H1 (cell line): Measurements from ENCODE around the gene C9. TPM values are rescaled to one million over a fixed set of nuclear protein-coding genes. Genes with fewer than 3 reads are reported as not detected.

Experiments
- CTCF ChIA-PET: fragments of 300-600 bp; sonication (Branson Sonifier 250); formaldehyde crosslinking; loops from one replicate; lab custom pipeline; 2021; ENCODE audit not compliant: partially characterized antibody; lab: Charles Lee
- POLR2A ChIA-PET: fragments of 300-600 bp; sonication (Branson Sonifier 250); formaldehyde crosslinking; loops from one replicate; lab custom pipeline; 2021; ENCODE audit warnings: inconsistent platforms; ENCODE audit not compliant: partially characterized antibody; lab: Charles Lee
- DNase-seq, 2 experiments: peaks; one replicate each; pipeline versions ENCODE4 v3.0.0 to v3.0.0-alpha.2; 2010 to 2022; ENCODE audit warnings: low spot score in 2 of 2, low read depth in 1 of 2, mixed read lengths in 1 of 2
- FAIRE-seq: peaks from 2 replicates; lab custom pipeline; 2011; peaks lifted over from hg19 to GRCh38; lab: Jason Lieb, UNC
- H2AFZ ChIP-seq: 2 replicates; pipeline ENCODE4 v1.8.1; 2012; ENCODE audit warnings: low read length, inconsistent platforms
- H2AK5ac ChIP-seq: 2 replicates; pipeline ENCODE4 v1.6.1; 2013; ENCODE audit warnings: low read depth, low read length
- H2BK120ac ChIP-seq: replicated peaks from 2 replicates; pipeline ENCODE3; 2013; ENCODE audit warnings: low read depth, low read length, inconsistent platforms
- H2BK12ac ChIP-seq: 2 replicates; pipeline ENCODE4 v1.6.1; 2013; ENCODE audit warnings: low read depth, low read length
- H2BK15ac ChIP-seq: 2 replicates; pipeline ENCODE4 v1.6.1; 2013; ENCODE audit warnings: low read length
- H2BK20ac ChIP-seq: 2 replicates; pipeline ENCODE4 v1.6.1; 2013; ENCODE audit warnings: low read length
- H2BK5ac ChIP-seq: 2 replicates; pipeline ENCODE4 v1.6.1; 2013; ENCODE audit warnings: low read depth, low read length
- H3K14ac ChIP-seq: 2 replicates; pipeline ENCODE4 v1.6.1; 2013; ENCODE audit warnings: inconsistent platforms; ENCODE audit not compliant: insufficient read length
- H3K18ac ChIP-seq: 2 replicates; pipeline ENCODE4 v1.6.1; 2013; ENCODE audit warnings: low read length; ENCODE audit errors: extremely low read depth
- H3K23ac ChIP-seq: 2 replicates; pipeline ENCODE4 v1.6.1; 2013; ENCODE audit warnings: inconsistent platforms; ENCODE audit not compliant: insufficient read length
- H3K23me2 ChIP-seq: 2 replicates; pipeline ENCODE4 v1.6.1; 2013; ENCODE audit warnings: low read depth, low read length
- H3K27ac ChIP-seq: 2 replicates; pipeline ENCODE4 v1.6.1; 2011; ENCODE audit warnings: low read depth, low read length, inconsistent platforms
- H3K27me3 ChIP-seq, 4 experiments: replicated peaks in 1 of 4; 1 replicate in 1 of 4; 2 replicates in 3 of 4; pipeline versions ENCODE4 v1.6.1 to v1.8.1; 2011 to 2013; ENCODE audit warnings: low read length in 3 of 4, mild to moderate bottlenecking in 3 of 4, inconsistent platforms in 2 of 4, mixed read lengths in 2 of 4, moderate library complexity in 1 of 4; ENCODE audit not compliant: control insufficient read depth in 3 of 4, insufficient read depth in 3 of 4; ENCODE audit errors: extremely low read depth in 1 of 4
- H3K36me3 ChIP-seq, 4 experiments: 2 replicates each; pipeline versions ENCODE4 v1.6.1 to v1.8.1; 2011 to 2013; ENCODE audit warnings: mild to moderate bottlenecking in 4 of 4, low read length in 3 of 4, moderate library complexity in 2 of 4, control low read depth in 1 of 4, inconsistent platforms in 1 of 4; ENCODE audit not compliant: insufficient read depth in 4 of 4, control insufficient read depth in 2 of 4
- H3K4ac ChIP-seq: replicated peaks from 2 replicates; pipeline ENCODE3; 2013; ENCODE audit warnings: low read length, low read depth, mixed read lengths, inconsistent platforms; ENCODE audit not compliant: insufficient read length
- H3K4me1 ChIP-seq, 4 experiments: replicated peaks in 1 of 4; 1 replicate in 1 of 4; 2 replicates in 3 of 4; pipeline versions ENCODE4 v1.6.1 to v1.8.1; 2011 to 2013; ENCODE audit warnings: low read length in 3 of 4, inconsistent platforms in 2 of 4, mixed read lengths in 1 of 4; ENCODE audit not compliant: insufficient read depth in 4 of 4, control insufficient read depth in 3 of 4
- H3K4me2 ChIP-seq, 2 experiments: 2 replicates each; pipeline versions ENCODE4 v1.6.1 to v1.8.1; 2011 to 2013; ENCODE audit warnings: low read depth in 2 of 2, low read length in 2 of 2, control low read depth in 1 of 2, inconsistent platforms in 1 of 2, mild to moderate bottlenecking in 1 of 2; ENCODE audit not compliant: insufficient read depth in 1 of 2
- H3K4me3 ChIP-seq, 4 experiments: fragments of 200-600, 300-600 bp in 1 of 4; sonication (generic), shearing (Covaris generic), sonication (Bioruptor Twin) in 1 of 4; 2 replicates each; pipeline versions ENCODE4 v1.5.1 to v1.8.1; 2011 to 2016; ENCODE audit warnings: low read length in 4 of 4, low read depth in 3 of 4, control low read depth in 2 of 4, inconsistent platforms in 2 of 4, mild to moderate bottlenecking in 2 of 4, mixed read lengths in 1 of 4, moderate library complexity in 1 of 4; ENCODE audit not compliant: insufficient read depth in 2 of 4; ENCODE audit errors: extremely low read depth in 1 of 4
- H3K56ac ChIP-seq: replicated peaks from 2 replicates; pipeline ENCODE3; 2013; ENCODE audit warnings: low read depth, mild to moderate bottlenecking, mixed read lengths, low read length, inconsistent platforms; ENCODE audit not compliant: insufficient read length
- H3K79me1 ChIP-seq: 2 replicates; pipeline ENCODE4 v1.6.1; 2013; ENCODE audit warnings: low read depth, low read length, control low read depth
- H3K79me2 ChIP-seq, 2 experiments: 2 replicates each; pipeline versions ENCODE4 v1.6.1 to v1.8.1; 2012 to 2013; ENCODE audit warnings: low read length in 2 of 2, mild to moderate bottlenecking in 2 of 2, inconsistent platforms in 1 of 2; ENCODE audit not compliant: insufficient read depth in 2 of 2, control insufficient read depth in 1 of 2
- H3K9ac ChIP-seq, 4 experiments: replicated peaks in 1 of 4; 1 replicate in 1 of 4; 2 replicates in 3 of 4; pipeline versions ENCODE4 v1.6.1 to v1.8.1; 2011 to 2013; ENCODE audit warnings: low read depth in 3 of 4, low read length in 3 of 4, control low read depth in 2 of 4, mild to moderate bottlenecking in 2 of 4, moderate library complexity in 2 of 4, inconsistent platforms in 1 of 4; ENCODE audit errors: extremely low read depth in 1 of 4
- H3K9me3 ChIP-seq, 2 experiments: 2 replicates each; pipeline versions ENCODE4 v1.6.1 to v1.8.1; 2012 to 2013; ENCODE audit warnings: mild to moderate bottlenecking in 2 of 2, moderate library complexity in 2 of 2, control low read depth in 1 of 2, inconsistent platforms in 1 of 2, low read depth in 1 of 2, low read length in 1 of 2, mixed read lengths in 1 of 2; ENCODE audit not compliant: insufficient read depth in 2 of 2
- H4K20me1 ChIP-seq, 2 experiments: replicated peaks in 1 of 2; 2 replicates each; pipeline versions ENCODE3 to v1.8.1; 2011 to 2013; ENCODE audit warnings: inconsistent platforms in 2 of 2, low read length in 2 of 2, mild to moderate bottlenecking in 1 of 2; ENCODE audit not compliant: insufficient read depth in 2 of 2, control insufficient read depth in 1 of 2
- H4K5ac ChIP-seq: 2 replicates; pipeline ENCODE4 v1.6.1; 2013; ENCODE audit warnings: low read length, low read depth, mixed read lengths, inconsistent platforms; ENCODE audit not compliant: insufficient read length
- H4K8ac ChIP-seq: 2 replicates; pipeline ENCODE4 v1.8.0; 2013; ENCODE audit warnings: mild to moderate bottlenecking, moderate library complexity, low read length, inconsistent platforms; ENCODE audit not compliant: insufficient read depth; ENCODE audit errors: extremely low read depth
- H4K91ac ChIP-seq: replicated peaks from 2 replicates; pipeline ENCODE3; 2013; ENCODE audit warnings: low read length, mixed read lengths, inconsistent platforms; ENCODE audit not compliant: insufficient read length
- BACH1 ChIP-seq: IDR thresholded peaks from 2 replicates; pipeline ENCODE4 v1.6.1; 2012; ENCODE audit warnings: low read length, improper control_type of control experiment
- KDM4A ChIP-seq: IDR thresholded peaks from one replicate; pipeline ENCODE4 v1.7.1; 2012; ENCODE audit warnings: low read depth, mild to moderate bottlenecking, moderate library complexity, low read length, inconsistent platforms; ENCODE audit not compliant: severe bottlenecking
- POU5F1 ChIP-seq: IDR thresholded peaks from 2 replicates; pipeline ENCODE4 v1.6.1; 2011; ENCODE audit warnings: low read depth, mild to moderate bottlenecking, low read length, moderate library complexity
- RNF2 ChIP-seq: fragments of 200-900, 300-1000 bp; sonication (generic); IDR thresholded peaks from 2 replicates; pipeline ENCODE4 v1.7.1; 2016; ENCODE audit warnings: borderline replicate concordance, low read depth, mild to moderate bottlenecking, antibody characterized with exemption, low read length; ENCODE audit not compliant: poor library complexity, severe bottlenecking; ENCODE audit errors: missing control alignments
- SRF ChIP-seq: IDR thresholded peaks from 2 replicates; pipeline ENCODE4 v1.6.1; 2011; ENCODE audit warnings: mild to moderate bottlenecking, low read depth, low read length, moderate library complexity
- polyA plus RNA-seq, 7 experiments: library from polyadenylated mRNA; depleted of rRNA in 3 of 7; stranded (reverse) in 5 of 7; unstranded in 2 of 7; fragments of >200 nt in 5 of 7; fragments of 200-250 nt in 2 of 7; gene quantifications; 1 replicate in 5 of 7; 2 replicates in 1 of 7; 4 replicates in 1 of 7; pipeline versions ENCODE4 v1.2.1 to v1.2.3, GENCODE V29; 2011 to 2013; ENCODE audit warnings: missing spikeins in 2 of 7, mixed read lengths in 2 of 7
- total RNA-seq: library from RNA; stranded (reverse); fragmentation: NEBNext Ultra II Directional; extraction: Animal tissue kit (Norgen Biotek cat#: 25700); gene quantifications from 2 replicates; pipeline ENCODE4 v1.2.1, GENCODE V29; 2021

Gene C9
- total and polyA plus RNA-seq, 2 of the 8 experiments (the other 6 are each of a cell fraction or from before 2014, with no cell fraction given) = not detected

DNA sequence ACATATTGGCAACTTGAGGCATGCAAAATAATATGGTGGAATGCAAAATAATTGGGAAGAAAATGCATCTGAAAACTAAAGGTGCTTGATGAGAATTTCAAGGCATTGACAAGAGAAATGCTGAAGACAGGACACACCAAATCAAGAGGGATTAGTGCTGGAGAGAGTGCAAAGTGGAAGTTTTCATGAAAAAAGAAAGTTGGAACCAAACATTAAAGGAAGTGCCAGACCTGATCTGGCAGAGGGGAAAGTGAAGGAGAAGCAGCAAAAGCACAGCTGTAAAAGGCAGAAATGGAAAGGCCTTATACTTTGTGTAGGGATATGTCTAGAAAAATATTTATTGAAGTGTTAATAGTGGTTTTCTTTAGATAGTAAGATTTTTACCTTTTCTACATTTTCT, 109.6 kb downstream of the C9 start:
- no peak overlapping the region for H3K23ac ChIP-seq
- no peak overlapping the region for H3K4me3 ChIP-seq
- no peak overlapping the region for H2BK20ac ChIP-seq
- ChIA-PET CTCF (interaction anchor here (0.9 to 1.2 kb wide), 3 partner anchors 10 to 37 kb away, joined by 3 to 4 read pairs (median 3); no protein-coding TSS in a partner anchor), POLR2A (no interaction called here)
- no peak overlapping the region for H2AK5ac ChIP-seq
- H3K27ac ChIP-seq = no peak overlapping the region
- no peaks in the 10 kb centered on the region for H3K9me3 ChIP-seq
- no peak overlapping the region for H2BK5ac ChIP-seq
- H4K5ac ChIP-seq = no peak overlapping the region
- H3K27me3 ChIP-seq = no peaks in the 10 kb centered on the region
- no peak overlapping the region for H2BK12ac ChIP-seq
- TF ChIP-seq SRF (no peak), RNF2 (no peak), KDM4A (no peak), POU5F1 (no peak), BACH1 (no peak)
- H3K23me2 ChIP-seq = no peaks in the 10 kb centered on the region
- no peak overlapping the region for H2BK120ac ChIP-seq
- H4K20me1 ChIP-seq = no peaks in the 10 kb centered on the region
- H2BK15ac ChIP-seq = no peak overlapping the region
- no peak for DNase-seq
- no peaks in the 10 kb centered on the region for H3K79me1 ChIP-seq
- no peak overlapping the region for H2AFZ ChIP-seq
- H3K79me2 ChIP-seq = no peaks in the 10 kb centered on the region
- no peaks in the 10 kb centered on the region for H3K36me3 ChIP-seq
- H3K18ac ChIP-seq = no peak overlapping the region
- H3K14ac ChIP-seq = no peak overlapping the region
- H3K4me2 ChIP-seq = no peak overlapping the region
- no peaks in the 10 kb centered on the region for H3K4me1 ChIP-seq
- no peak overlapping the region for H3K9ac ChIP-seq
- H3K56ac ChIP-seq = no peak overlapping the region
- FAIRE-seq = no peak
- no peak overlapping the region for H3K4ac ChIP-seq
- H4K8ac ChIP-seq = no peak overlapping the region
- H4K91ac ChIP-seq = no peak overlapping the region
